Prostate gland (tissue), 2 donors: Measurements from ENCODE around the gene CD83. TPM values are rescaled to one million over a fixed set of nuclear protein-coding genes. Genes with fewer than 3 reads are reported as not detected.

Source experiments
- DNase-seq: peaks from one replicate; pipeline ENCODE4 v3.0.0-alpha.2; 2019; ENCODE audit warnings: low spot score
- H3K27ac ChIP-seq, 2 donors: fragments of 200-600 bp; sonication (generic); 2 replicates each; pipeline ENCODE4 v1.5.1; 2017 to 2019
- H3K27me3 ChIP-seq: fragments of 200-600 bp; sonication (generic); replicated peaks from 2 replicates; pipeline ENCODE4 v1.5.1; 2019; ENCODE audit not compliant: insufficient read depth
- H3K36me3 ChIP-seq, 2 donors: fragments of 200-600 bp; sonication (generic); 1 replicate in 1 of 2; 2 replicates in 1 of 2; pipeline versions ENCODE4 v1.5.1 to v1.8.1; 2017 to 2019
- H3K4me1 ChIP-seq: fragments of 200-600 bp; sonication (generic); replicated peaks from 2 replicates; pipeline ENCODE4 v1.5.1; 2019
- H3K4me3 ChIP-seq, 2 donors: fragments of 200-600 bp; sonication (generic); 2 replicates each; pipeline ENCODE4 v1.5.1; 2017 to 2019
- H3K9me3 ChIP-seq: fragments of 200-600 bp; sonication (generic); 2 replicates; pipeline ENCODE4 v1.5.1; 2017
- POLR2A ChIP-seq: fragments of 450-650 bp; IDR thresholded peaks from one replicate; pipeline ENCODE4 v1.6.1; 2016; ENCODE audit warnings: antibody characterized with exemption, mild to moderate bottlenecking
- POLR2AphosphoS5 ChIP-seq: sonication (generic); formaldehyde crosslinking; IDR thresholded peaks from one replicate; pipeline ENCODE4 v1.6.1; 2017; ENCODE audit warnings: antibody characterized with exemption
- WGBS: methylation state at CpG from one replicate; pipeline ENCODE4 v1.1.5; 2018; 5-methylcytosine and 5-hydroxymethylcytosine counted together
- intact Hi-C: fragments of 100-400 bp; cut with DNase I; formaldehyde crosslinking; loops from one replicate; pipeline ENCODE4 v1.14.2; 2022
- total RNA-seq, 2 donors: library from RNA; depleted of rRNA; stranded (reverse); fragments of >200 nt; gene quantifications; one replicate each; pipeline ENCODE4 v1.1.0, GENCODE V29; 2016
- TF ChIP-seq, protein P1 (sequence below), 4 experiments: fragments of 200-600 bp in 2 of 4; fragments of 450-650 bp in 2 of 4; sonication (generic) in 2 of 4; IDR thresholded peaks; 1 replicate in 3 of 4; 2 replicates in 1 of 4; pipeline ENCODE4 v1.5.1; 2016 to 2019; ENCODE audit warnings: antibody characterized with exemption in 4 of 4, mild to moderate bottlenecking in 2 of 4, moderate library complexity in 2 of 4

The CD83 gene
- total RNA-seq, 2 donors from 2014 or later: 5.5 to 5.7 TPM

DNA sequence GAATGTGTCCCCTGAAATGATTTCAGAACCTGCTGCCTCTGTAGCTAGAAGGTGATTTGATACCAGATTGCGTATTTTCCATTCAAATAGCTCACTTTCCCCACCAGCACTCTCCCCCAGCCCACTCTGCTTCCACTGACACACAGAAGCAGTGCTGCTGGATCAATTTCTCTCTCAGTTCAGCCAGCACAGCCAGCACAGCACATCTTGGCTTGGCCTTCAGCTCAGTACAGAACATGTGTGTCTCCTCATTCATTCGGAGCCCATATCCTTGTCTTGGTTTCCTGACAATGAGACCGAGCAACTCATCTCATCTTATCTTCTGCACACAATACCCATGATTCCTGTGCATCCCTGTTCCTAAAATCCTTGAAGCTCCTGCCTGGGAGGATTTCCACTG, 33.8 kb upstream of the CD83 start:
- intact Hi-C loops: no loop called here
- DNase-seq: no peak
- 67% methylated on average over 3 of the region's 3 CpGs for WGBS

DNA sequence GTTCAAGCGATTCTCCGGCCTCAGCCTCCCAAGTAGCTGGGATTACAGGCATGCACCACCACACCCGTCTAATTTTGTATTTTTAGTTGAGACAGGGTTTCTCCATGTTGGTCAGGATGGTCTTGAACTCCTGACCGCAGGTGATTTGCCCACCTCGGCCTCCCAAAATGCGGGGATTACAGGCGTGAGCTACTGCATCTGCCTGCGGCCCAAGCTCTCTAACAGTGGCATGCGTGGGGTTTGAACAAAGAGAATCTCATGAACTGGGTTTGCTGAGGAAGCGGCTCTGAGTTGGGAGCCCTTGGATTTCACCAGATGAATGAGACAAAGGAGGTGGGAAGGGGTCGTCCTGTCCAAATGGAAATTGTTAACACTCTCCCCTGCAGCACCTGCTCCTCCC, 33.2 kb upstream of the CD83 start:
- H3K4me3 ChIP-seq: no peak overlapping the region
- intact Hi-C loops: no loop called here
- 95% methylated on average over 11 of the region's 11 CpGs for WGBS
- TF ChIP-seq, protein P1, sequence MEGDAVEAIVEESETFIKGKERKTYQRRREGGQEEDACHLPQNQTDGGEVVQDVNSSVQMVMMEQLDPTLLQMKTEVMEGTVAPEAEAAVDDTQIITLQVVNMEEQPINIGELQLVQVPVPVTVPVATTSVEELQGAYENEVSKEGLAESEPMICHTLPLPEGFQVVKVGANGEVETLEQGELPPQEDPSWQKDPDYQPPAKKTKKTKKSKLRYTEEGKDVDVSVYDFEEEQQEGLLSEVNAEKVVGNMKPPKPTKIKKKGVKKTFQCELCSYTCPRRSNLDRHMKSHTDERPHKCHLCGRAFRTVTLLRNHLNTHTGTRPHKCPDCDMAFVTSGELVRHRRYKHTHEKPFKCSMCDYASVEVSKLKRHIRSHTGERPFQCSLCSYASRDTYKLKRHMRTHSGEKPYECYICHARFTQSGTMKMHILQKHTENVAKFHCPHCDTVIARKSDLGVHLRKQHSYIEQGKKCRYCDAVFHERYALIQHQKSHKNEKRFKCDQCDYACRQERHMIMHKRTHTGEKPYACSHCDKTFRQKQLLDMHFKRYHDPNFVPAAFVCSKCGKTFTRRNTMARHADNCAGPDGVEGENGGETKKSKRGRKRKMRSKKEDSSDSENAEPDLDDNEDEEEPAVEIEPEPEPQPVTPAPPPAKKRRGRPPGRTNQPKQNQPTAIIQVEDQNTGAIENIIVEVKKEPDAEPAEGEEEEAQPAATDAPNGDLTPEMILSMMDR (IDR thresholded peaks at IDR 0.05): no peak
- TF ChIP-seq POLR2AphosphoS5 (no peak), POLR2A (no peak)
- no peaks in the 10 kb centered on the region for H3K9me3 ChIP-seq
- H3K4me1 ChIP-seq: no peaks in the 10 kb centered on the region
- no peaks in the 10 kb centered on the region for H3K36me3 ChIP-seq
- no peak for DNase-seq
- no peak overlapping the region for H3K27ac ChIP-seq
- H3K27me3 ChIP-seq: no peaks in the 10 kb centered on the region

More for the DNA sequence above, 33.8 kb upstream of the CD83 start:
- TF ChIP-seq POLR2AphosphoS5 (no peak), POLR2A (no peak)
- Histone ChIP-seq H3K4me1 (no peaks in the 10 kb centered on the region), H3K36me3 (no peaks in the 10 kb centered on the region), H3K4me3 (no peak overlapping the region), H3K27me3 (no peaks in the 10 kb centered on the region), H3K27ac (no peak overlapping the region), H3K9me3 (no peaks in the 10 kb centered on the region)

DNA sequence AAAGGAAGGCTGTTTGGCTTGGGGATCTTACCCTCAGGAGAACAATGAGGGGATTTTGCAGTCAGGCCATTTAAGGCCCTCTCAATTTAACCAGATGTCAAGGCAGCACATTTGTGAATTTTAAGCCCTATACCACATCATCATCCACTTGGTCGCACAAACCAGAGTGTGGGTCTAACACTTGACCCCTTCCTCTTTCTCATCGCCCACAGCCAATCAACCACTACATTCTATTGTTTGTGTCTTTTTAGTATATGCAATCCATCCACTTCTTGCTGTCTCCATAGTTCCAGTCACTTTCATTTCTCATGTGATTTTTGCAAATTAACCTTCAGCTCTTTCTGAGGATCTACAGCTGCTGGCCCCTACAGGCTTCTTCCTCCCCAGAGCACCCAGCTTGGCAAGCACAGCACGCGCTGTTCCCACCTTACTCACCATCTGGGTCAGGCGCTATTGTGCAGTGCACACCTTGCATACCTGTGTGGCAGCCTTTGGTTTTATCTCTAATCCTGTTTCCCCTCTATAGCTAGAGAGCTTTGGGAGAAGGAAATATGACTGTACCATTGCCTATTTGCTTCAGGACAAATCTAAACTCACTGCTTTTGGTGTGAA, 32.3 kb upstream of the CD83 start:
- intact Hi-C loops: no loop called here
- DNase-seq: no peak
- 93% methylated on average over 5 of the region's 5 CpGs for WGBS
- Histone ChIP-seq H3K4me3 (no peak overlapping the region), H3K9me3 (no peaks in the 10 kb centered on the region), H3K36me3 (no peaks in the 10 kb centered on the region), H3K27me3 (no peaks in the 10 kb centered on the region), H3K27ac (no peak overlapping the region), H3K4me1 (no peaks in the 10 kb centered on the region)
- TF ChIP-seq POLR2A: no peak
- TF ChIP-seq, protein P1 (IDR thresholded peaks at IDR 0.05): no peak
- TF ChIP-seq POLR2AphosphoS5: no peak

DNA sequence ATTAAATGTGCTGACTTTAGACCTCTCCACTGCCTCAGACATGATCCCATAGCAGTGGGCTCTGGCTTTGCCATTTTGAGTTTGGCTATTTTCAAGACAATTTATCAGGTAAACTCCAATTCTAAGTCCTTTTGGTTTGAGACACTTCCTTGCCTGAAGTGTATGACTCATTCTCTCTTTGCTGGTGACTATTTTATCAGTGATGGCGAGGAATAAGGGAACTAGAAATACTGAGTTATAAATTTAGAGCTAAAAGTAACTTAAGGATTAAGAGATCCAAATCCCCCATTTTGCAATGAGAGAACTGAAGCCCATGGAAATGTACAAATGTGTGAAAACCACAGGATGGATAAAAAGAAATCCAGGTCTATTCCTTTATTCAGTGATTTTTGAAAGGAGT, 30.9 kb upstream of the CD83 start:
- no peaks in the 10 kb centered on the region for H3K9me3 ChIP-seq
- DNase-seq: no peak
- no peak overlapping the region for H3K4me3 ChIP-seq
- intact Hi-C loops: no loop called here
- H3K27ac ChIP-seq: no peak overlapping the region
- H3K36me3 ChIP-seq: no peaks in the 10 kb centered on the region
- no peaks in the 10 kb centered on the region for H3K4me1 ChIP-seq
- no peaks in the 10 kb centered on the region for H3K27me3 ChIP-seq
- WGBS: 67% methylated on average over 1 of the region's 1 CpG
- TF ChIP-seq POLR2A (no peak), POLR2AphosphoS5 (no peak)
- TF ChIP-seq, protein P1 (IDR thresholded peaks at IDR 0.05): no peak

DNA sequence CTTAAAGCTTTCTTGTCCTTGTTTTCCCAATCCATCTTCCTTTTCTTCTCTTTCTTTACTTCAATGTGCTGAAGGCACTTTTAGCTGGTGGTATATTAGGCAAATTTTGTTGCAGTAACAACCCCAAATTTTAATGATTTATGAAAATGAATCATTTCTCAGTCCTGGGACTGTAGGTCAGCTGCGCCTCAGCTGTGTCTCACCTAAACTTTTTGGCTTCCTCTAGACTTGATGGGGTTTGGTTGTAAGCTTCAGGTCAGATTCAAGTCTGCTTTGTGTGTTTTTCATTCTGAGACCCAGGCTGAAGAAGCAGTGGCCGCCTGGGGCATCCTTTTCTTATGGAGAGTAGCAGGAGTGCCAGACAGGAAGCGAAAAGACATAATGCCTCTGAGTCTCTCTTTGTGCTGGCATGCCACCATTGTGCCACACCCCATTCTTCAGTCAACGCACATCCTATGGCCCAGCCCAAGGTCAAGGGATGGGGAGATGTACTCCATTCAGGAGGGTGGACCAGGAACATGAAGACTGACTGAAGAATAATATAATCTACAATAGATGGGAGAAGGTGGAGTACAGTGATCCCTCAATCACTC, 28.9 kb upstream of the CD83 start:
- H3K27me3 ChIP-seq: no peaks in the 10 kb centered on the region
- no peak overlapping the region for H3K4me3 ChIP-seq
- peaks cover 4% of the 10 kb centered on the region for H3K4me1 ChIP-seq
- H3K9me3 ChIP-seq: no peaks in the 10 kb centered on the region
- H3K27ac ChIP-seq: no peak overlapping the region
- WGBS: 50% methylated on average over 4 of the region's 4 CpGs
- no peaks in the 10 kb centered on the region for H3K36me3 ChIP-seq
- intact Hi-C loops: no loop called here
- no peak for DNase-seq
- no peak for TF ChIP-seq POLR2A

DNA sequence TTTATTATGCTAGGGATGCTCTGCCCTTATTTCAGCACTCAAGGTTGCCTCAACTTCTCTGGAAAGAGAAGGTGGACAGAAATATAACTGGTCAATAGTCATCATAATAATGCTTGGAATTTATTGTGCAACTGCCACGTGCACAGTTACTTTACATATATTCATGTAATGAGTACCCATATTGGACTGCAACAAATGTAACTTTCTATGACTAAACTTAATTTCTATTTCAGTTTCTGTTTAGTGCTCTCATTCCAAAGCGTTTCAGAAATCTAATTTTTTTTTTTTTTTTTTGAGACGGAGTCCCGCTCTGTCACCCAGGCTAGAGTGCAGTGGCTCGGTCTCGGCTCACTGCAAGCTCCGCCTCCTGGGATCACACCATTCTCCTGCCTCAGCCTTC, 28.3 kb upstream of the CD83 start:
- TF ChIP-seq POLR2AphosphoS5 (no peak), POLR2A (no peak)
- TF ChIP-seq, protein P1 (IDR thresholded peaks at IDR 0.05): no peak
- Histone ChIP-seq H3K27me3 (no peaks in the 10 kb centered on the region), H3K4me3 (no peak overlapping the region), H3K4me1 (peaks cover 4% of the 10 kb centered on the region), H3K36me3 (no peaks in the 10 kb centered on the region), H3K9me3 (no peaks in the 10 kb centered on the region), H3K27ac (no peak overlapping the region)
- 90% methylated on average over 7 of the region's 7 CpGs for WGBS
- intact Hi-C loops: no loop called here
- no peak for DNase-seq
